ENCODE results near the gene BEND3.
"Not testable (repeated sequence)": the region's sequence is repeated elsewhere in the genome, so short reads cannot be mapped to it uniquely, and the experiment has no call there.

DNA sequence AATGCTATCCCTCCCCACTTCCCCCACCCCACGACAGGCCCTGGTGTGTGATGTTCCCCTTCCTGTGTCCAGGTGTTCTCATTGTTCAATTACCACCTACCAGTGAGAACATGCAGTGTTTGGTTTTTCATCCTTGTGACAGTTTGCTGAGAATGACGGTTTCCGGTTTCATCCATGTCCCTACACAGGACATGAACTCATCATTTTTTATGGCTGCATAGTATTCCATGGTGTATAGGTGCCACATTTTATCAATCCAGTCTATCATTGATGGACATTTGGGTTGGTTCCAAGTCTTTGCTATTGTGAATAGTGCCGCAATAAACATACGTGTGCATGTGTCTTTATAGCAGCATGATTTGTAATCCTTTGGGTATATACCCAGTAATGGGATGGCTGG is 49.0 kb upstream of the BEND3 start:
- not testable (repeated sequence) for TF ChIP-seq ZC3H10 (CRISPR knock-in tag; IDR thresholded peaks at IDR 0.05); ZNF565 (CRISPR knock-in tag; conservative IDR thresholded peaks at IDR 0.05; ENCODE audit: low read depth); PPARA (CRISPR knock-in tag; IDR thresholded peaks at IDR 0.05; ENCODE audit: borderline replicate concordance); ESRRG (CRISPR knock-in tag; IDR thresholded peaks at IDR 0.05); OSR1 (CRISPR knock-in tag; IDR thresholded peaks at IDR 0.05); ZFP30 (CRISPR knock-in tag; IDR thresholded peaks at IDR 0.05); SNAI2 (CRISPR knock-in tag; IDR thresholded peaks at IDR 0.05); BACH2 (CRISPR knock-in tag; IDR thresholded peaks at IDR 0.05; ENCODE audit: borderline replicate concordance); ZNF8 (CRISPR knock-in tag; IDR thresholded peaks at IDR 0.05)
- TF ChIP-seq, protein P1, sequence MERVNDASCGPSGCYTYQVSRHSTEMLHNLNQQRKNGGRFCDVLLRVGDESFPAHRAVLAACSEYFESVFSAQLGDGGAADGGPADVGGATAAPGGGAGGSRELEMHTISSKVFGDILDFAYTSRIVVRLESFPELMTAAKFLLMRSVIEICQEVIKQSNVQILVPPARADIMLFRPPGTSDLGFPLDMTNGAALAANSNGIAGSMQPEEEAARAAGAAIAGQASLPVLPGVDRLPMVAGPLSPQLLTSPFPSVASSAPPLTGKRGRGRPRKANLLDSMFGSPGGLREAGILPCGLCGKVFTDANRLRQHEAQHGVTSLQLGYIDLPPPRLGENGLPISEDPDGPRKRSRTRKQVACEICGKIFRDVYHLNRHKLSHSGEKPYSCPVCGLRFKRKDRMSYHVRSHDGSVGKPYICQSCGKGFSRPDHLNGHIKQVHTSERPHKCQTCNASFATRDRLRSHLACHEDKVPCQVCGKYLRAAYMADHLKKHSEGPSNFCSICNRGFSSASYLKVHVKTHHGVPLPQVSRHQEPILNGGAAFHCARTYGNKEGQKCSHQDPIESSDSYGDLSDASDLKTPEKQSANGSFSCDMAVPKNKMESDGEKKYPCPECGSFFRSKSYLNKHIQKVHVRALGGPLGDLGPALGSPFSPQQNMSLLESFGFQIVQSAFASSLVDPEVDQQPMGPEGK (CRISPR knock-in tag; IDR thresholded peaks at IDR 0.05; ENCODE audit: borderline replicate concordance) = not testable (repeated sequence)
- TF ChIP-seq, protein P2, sequence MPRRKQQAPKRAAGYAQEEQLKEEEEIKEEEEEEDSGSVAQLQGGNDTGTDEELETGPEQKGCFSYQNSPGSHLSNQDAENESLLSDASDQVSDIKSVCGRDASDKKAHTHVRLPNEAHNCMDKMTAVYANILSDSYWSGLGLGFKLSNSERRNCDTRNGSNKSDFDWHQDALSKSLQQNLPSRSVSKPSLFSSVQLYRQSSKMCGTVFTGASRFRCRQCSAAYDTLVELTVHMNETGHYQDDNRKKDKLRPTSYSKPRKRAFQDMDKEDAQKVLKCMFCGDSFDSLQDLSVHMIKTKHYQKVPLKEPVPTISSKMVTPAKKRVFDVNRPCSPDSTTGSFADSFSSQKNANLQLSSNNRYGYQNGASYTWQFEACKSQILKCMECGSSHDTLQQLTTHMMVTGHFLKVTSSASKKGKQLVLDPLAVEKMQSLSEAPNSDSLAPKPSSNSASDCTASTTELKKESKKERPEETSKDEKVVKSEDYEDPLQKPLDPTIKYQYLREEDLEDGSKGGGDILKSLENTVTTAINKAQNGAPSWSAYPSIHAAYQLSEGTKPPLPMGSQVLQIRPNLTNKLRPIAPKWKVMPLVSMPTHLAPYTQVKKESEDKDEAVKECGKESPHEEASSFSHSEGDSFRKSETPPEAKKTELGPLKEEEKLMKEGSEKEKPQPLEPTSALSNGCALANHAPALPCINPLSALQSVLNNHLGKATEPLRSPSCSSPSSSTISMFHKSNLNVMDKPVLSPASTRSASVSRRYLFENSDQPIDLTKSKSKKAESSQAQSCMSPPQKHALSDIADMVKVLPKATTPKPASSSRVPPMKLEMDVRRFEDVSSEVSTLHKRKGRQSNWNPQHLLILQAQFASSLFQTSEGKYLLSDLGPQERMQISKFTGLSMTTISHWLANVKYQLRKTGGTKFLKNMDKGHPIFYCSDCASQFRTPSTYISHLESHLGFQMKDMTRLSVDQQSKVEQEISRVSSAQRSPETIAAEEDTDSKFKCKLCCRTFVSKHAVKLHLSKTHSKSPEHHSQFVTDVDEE (CRISPR knock-in tag; IDR thresholded peaks at IDR 0.05) = not testable (repeated sequence)
- TF ChIP-seq, protein P3, sequence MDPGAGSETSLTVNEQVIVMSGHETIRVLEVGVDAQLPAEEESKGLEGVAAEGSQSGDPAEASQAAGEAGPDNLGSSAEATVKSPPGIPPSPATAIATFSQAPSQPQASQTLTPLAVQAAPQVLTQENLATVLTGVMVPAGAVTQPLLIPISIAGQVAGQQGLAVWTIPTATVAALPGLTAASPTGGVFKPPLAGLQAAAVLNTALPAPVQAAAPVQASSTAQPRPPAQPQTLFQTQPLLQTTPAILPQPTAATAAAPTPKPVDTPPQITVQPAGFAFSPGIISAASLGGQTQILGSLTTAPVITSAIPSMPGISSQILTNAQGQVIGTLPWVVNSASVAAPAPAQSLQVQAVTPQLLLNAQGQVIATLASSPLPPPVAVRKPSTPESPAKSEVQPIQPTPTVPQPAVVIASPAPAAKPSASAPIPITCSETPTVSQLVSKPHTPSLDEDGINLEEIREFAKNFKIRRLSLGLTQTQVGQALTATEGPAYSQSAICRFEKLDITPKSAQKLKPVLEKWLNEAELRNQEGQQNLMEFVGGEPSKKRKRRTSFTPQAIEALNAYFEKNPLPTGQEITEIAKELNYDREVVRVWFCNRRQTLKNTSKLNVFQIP (CRISPR knock-in tag; IDR thresholded peaks at IDR 0.05; ENCODE audit: borderline replicate concordance, low read depth) = not testable (repeated sequence)
- TF ChIP-seq, protein P4, sequence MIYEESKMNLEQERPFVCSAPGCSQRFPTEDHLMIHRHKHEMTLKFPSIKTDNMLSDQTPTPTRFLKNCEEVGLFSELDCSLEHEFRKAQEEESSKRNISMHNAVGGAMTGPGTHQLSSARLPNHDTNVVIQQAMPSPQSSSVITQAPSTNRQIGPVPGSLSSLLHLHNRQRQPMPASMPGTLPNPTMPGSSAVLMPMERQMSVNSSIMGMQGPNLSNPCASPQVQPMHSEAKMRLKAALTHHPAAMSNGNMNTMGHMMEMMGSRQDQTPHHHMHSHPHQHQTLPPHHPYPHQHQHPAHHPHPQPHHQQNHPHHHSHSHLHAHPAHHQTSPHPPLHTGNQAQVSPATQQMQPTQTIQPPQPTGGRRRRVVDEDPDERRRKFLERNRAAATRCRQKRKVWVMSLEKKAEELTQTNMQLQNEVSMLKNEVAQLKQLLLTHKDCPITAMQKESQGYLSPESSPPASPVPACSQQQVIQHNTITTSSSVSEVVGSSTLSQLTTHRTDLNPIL (CRISPR knock-in tag; IDR thresholded peaks at IDR 0.05; ENCODE audit: low read depth) = not testable (repeated sequence)

Data from SK-N-SH treated with all-trans-retinoic acid at 6 μM for 48 hours (cell line).